Erythroblast (primary cell): ENCODE results near the gene TMEM63A.

ENCODE experiments used
- GATA1 ChIP-seq: IDR thresholded peaks from 2 replicates; pipeline ENCODE4 v1.6.1; 2011; ENCODE audit warnings: low read depth, mild to moderate bottlenecking, control low read depth, low read length, moderate library complexity
- POLR2A ChIP-seq: IDR thresholded peaks from 2 replicates; pipeline ENCODE4 v1.6.1; 2011; ENCODE audit warnings: mild to moderate bottlenecking, low read length

DNA sequence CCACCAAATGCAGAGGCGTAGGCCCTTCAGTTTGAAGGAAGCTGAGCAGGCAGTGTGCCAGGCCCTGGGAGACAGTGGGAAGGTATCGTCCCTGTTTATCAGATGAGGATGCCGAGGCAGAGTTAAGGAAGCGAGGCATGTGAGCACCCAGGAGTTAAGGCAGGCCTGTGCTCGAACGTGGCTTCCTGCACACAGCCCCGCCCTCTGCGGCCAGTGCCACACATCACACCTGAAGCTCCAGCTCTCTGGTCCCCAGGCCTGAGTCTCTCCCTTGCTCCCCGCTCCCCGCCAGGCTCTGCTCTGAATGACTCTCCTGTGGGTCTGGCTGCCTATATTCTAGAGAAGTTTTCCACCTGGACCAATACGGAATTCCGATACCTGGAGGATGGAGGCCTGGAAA lies 40.1 kb downstream of the TMEM63A start:
- no peak for TF ChIP-seq POLR2A
- no peak for TF ChIP-seq GATA1
